ENCODE measurements around the gene PGM5. TPM values are rescaled to one million over a fixed set of nuclear protein-coding genes. Genes with fewer than 3 reads are reported as not detected.
"Not testable (repeated sequence)": the region's sequence is repeated elsewhere in the genome, so short reads cannot be mapped to it uniquely, and the experiment has no call there.

The PGM5 gene
- total and polyA plus RNA-seq, 5 donors = 126 to 485 (median 342) TPM

DNA sequence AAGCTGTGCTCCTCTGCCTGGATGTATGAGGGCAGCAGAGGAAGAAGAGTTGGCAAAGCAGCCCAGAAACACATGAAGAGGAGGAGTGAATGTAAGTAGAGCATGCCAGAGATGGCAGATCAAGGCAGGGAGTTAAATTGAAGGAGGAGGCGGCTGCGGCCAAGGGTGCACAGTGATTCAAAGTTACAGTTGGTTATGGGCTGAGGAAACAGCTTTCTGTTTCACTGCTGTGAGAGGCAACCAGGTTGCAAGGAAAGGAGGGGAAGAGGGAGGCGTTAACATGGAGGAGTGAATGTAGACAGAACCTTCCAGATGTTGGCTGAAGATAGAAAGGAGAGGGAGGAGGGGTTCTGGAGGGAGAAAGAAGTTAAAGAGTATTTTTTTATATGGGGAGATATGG is 20.5 kb upstream of the PGM5 start:
- H3K27ac ChIP-seq (ENCODE audit: low read length); DNase-seq; H3K9me3 ChIP-seq (ENCODE audit: control insufficient read depth, low read length); H3K4me3 ChIP-seq (ENCODE audit: low read length); H3K27me3 ChIP-seq (ENCODE audit: control insufficient read depth, insufficient read depth); H3K4me1 ChIP-seq (ENCODE audit: control insufficient read depth, insufficient read depth, low read length); intact Hi-C loops (cut with DNase I): not testable (repeated sequence)
- WGBS = 70% methylated on average over 2 of the region's 3 CpGs
- peak; percentile 47 to 59 for ATAC-seq

DNA sequence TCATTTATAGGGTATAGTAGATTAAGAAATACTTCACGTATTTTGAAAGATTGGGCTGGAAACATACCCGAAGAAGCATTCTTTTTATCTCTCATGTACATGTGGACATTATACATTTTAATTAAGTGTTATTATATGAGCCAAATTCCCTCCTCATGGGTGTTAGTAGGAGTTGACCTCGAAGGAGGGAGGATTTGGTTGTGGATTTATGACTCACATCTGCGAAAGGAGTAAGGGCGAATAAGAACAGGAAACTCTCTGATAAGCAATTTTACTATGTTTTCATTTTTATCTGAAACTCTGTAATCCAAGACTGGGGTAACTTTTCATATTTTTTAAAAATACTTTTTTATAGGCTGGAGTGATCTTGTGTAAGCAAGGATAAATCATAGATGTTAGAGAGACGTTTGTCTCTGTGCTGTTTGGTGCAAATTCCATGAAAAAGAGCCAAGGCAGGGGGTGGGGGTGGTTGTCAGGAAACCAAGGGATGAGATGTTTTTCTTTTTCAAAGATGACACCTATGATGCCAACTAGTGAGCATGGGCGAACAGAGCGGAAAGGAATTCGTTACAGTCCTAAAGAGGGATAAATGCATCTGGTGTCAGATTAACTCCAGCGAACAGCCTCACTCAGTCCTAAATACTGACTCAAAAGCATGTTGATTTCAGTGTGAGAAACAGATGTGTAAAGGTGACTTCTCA is 19.6 kb upstream of the PGM5 start:
- DNase-seq; H3K27ac ChIP-seq (ENCODE audit: low read length); H3K27me3 ChIP-seq (ENCODE audit: control insufficient read depth, insufficient read depth); H3K9me3 ChIP-seq (ENCODE audit: control insufficient read depth, low read length); H3K4me3 ChIP-seq (ENCODE audit: low read length); H3K4me1 ChIP-seq (ENCODE audit: control insufficient read depth, insufficient read depth, low read length); intact Hi-C loops (cut with DNase I): not testable (repeated sequence)
- WGBS = 42% methylated on average over 4 of the region's 10 CpGs
- peak; percentile 74 to 75 for ATAC-seq

DNA sequence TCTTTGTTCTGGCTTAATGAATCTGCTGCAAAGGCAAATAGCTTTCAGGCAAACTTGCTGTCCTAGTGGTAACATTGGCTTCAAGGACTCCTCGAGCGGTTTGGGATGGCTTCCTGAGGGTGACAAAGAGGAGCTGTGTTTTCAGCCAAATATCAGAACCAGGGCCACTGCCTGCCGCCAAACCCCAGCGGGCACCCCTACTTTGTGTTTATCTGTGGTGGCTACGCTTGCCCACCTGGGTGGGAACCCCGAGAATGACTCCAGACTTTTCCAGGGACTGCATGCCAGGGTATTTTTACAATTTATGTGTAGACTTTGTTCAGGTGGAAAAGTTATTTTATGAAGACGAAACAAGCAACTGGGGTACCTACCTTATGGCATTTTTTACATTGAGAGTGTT is 18.4 kb upstream of the PGM5 start:
- H3K9me3 ChIP-seq (ENCODE audit: control insufficient read depth, low read length); H3K4me3 ChIP-seq (ENCODE audit: low read length); intact Hi-C loops (cut with DNase I); H3K4me1 ChIP-seq (ENCODE audit: control insufficient read depth, insufficient read depth, low read length); ATAC-seq; DNase-seq; H3K27me3 ChIP-seq (ENCODE audit: control insufficient read depth, insufficient read depth); H3K27ac ChIP-seq (ENCODE audit: low read length): not testable (repeated sequence)
- 89% methylated on average over 7 of the region's 7 CpGs for WGBS

DNA sequence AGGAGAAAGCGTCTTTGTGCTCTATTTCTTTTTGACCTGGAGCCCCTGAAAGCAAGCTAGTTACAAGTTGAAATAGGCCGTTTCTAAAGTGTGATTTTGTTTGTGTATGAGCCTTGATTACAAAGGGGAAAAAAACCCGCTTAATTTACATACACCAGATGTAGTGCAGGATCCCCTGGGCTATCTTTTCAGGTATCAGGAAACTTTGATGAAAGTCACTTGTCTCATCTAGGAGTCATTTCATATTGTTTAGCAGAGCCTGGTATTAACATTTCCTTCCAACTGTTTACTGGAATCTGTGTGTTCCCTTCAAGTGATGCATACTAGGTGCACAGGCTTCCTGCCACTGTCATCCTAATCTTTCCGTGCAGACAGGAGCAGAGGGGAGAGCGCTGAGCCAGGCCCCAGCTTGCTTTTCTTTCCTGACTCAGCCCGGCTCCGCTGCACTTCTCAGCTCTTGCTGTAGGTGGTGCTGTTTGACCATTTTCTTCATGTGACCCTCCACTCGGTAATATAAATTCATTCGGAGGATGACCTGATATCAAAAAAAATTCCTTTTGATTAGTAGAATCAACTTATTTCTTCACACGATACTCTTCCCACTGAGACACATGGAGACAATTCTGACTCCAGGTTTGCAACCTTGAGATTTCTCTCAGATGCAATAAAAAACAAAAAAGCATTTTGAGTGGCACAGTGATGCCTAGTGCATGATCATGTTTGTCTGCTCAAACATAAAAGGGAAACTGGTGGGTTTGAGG is 14.0 kb upstream of the PGM5 start:
- intact Hi-C loops (cut with DNase I); H3K27me3 ChIP-seq (ENCODE audit: control insufficient read depth, insufficient read depth); H3K4me3 ChIP-seq (ENCODE audit: low read length); H3K27ac ChIP-seq (ENCODE audit: low read length); H3K9me3 ChIP-seq (ENCODE audit: control insufficient read depth, low read length); DNase-seq; H3K4me1 ChIP-seq (ENCODE audit: control insufficient read depth, insufficient read depth, low read length): not testable (repeated sequence)
- ATAC-seq = peak; percentile 84 to 89
- WGBS = 8% methylated on average over 4 of the region's 10 CpGs

DNA sequence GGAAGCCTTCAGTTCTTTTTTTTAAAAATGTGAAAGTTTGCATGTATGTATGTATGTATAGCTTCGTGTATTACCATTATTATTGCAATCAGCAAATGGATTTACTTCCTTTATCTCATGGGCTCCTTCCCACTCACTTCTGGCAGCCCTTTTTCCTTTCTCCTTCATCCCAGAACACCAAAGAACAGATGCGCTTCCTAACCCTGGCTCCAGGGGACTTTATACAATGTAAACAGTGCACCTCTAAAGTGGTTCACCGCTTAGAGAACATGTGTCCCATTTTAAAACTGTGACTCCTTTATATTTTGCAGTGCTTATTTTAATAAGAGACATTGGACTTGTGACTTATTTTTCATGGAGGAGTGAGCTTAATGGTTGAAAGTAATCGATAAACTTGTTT is 13.2 kb upstream of the PGM5 start:
- H3K27me3 ChIP-seq (ENCODE audit: control insufficient read depth, insufficient read depth); H3K4me1 ChIP-seq (ENCODE audit: control insufficient read depth, insufficient read depth, low read length); H3K4me3 ChIP-seq (ENCODE audit: low read length); DNase-seq; intact Hi-C loops (cut with DNase I); H3K27ac ChIP-seq (ENCODE audit: low read length); H3K9me3 ChIP-seq (ENCODE audit: control insufficient read depth, low read length): not testable (repeated sequence)
- peak in 1 of 2 donors; percentile 8 for ATAC-seq
- 66% methylated on average over 3 of the region's 4 CpGs for WGBS

DNA sequence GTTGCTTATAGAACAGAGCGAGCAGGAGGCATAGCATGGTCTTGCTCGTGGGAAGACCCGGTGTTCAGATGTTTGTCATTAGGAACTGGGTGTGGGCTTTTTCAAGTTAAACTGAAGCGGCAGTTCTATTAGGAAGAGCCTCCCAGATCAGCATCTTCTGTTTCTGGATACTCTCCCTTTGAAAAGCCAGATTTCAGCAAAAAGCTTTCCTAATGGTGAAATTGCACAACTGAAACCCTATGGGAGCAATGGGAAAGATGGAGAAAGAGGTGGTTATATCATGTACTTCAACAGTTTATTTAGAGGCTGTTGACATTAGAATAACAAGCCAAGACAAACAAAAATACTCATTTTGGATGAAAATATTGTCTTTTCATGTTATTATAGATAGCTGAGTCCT is 12.4 kb upstream of the PGM5 start:
- peak; percentile 30 to 67 for ATAC-seq
- intact Hi-C loops (cut with DNase I); H3K4me1 ChIP-seq (ENCODE audit: control insufficient read depth, insufficient read depth, low read length); DNase-seq; H3K9me3 ChIP-seq (ENCODE audit: control insufficient read depth, low read length); H3K4me3 ChIP-seq (ENCODE audit: low read length); H3K27me3 ChIP-seq (ENCODE audit: control insufficient read depth, insufficient read depth); H3K27ac ChIP-seq (ENCODE audit: low read length): not testable (repeated sequence)
- WGBS = 47% methylated on average over 3 of the region's 4 CpGs

DNA sequence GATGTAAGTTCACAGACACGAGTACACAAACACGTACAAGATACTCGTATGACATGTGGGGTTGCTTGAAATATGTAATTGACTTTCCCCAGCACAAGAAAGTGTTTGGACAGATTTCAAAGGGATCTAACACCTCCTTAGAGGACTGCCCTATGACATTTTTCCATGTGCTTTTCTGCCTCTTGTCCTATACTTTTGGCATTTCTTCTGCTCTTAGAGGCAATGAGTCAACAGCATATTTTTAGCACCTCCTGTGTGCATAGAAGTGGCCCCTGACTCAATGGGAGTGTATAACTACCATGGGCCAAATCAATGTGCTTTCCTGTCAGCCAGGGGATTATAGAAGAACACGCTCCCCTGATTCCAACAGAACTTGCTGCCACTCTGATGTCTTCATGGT is 4.7 kb upstream of the PGM5 start:
- DNase-seq; H3K4me1 ChIP-seq (ENCODE audit: control insufficient read depth, insufficient read depth, low read length); H3K27me3 ChIP-seq (ENCODE audit: control insufficient read depth, insufficient read depth); H3K4me3 ChIP-seq (ENCODE audit: low read length); H3K9me3 ChIP-seq (ENCODE audit: control insufficient read depth, low read length); H3K27ac ChIP-seq (ENCODE audit: low read length); intact Hi-C loops (cut with DNase I): not testable (repeated sequence)
- peak in 1 of 2 donors; percentile 9 for ATAC-seq
- WGBS = 61% methylated on average over 4 of the region's 4 CpGs

DNA sequence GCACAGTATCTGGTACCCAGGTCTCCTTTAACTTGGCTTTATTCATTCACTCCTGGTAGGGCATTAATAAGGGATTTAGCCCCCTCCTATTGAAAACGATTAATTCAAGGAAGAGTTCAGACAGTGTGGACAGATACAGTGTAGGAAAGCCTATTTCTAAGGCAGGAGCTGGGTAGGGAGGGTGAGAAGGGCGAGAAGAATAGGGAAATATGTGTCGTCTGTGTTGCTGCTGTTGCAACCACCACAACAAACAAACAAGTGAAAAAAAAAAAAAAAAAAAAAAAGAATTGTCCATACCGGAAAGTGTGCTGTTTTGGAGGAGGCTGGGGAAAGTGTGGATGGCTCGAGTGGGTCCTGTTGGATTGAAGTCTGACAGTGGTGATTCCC is 425 bp upstream of the PGM5 start:
- ATAC-seq = peak; percentile 29 to 39
- intact Hi-C loops (cut with DNase I); H3K9me3 ChIP-seq (ENCODE audit: control insufficient read depth, low read length); H3K4me3 ChIP-seq (ENCODE audit: low read length); DNase-seq; H3K27me3 ChIP-seq (ENCODE audit: control insufficient read depth, insufficient read depth); H3K4me1 ChIP-seq (ENCODE audit: control insufficient read depth, insufficient read depth, low read length): not testable (repeated sequence)
- H3K27ac ChIP-seq (ENCODE audit: low read length) = peak overlapping the region; percentile 65
- WGBS = 4% methylated on average over 5 of the region's 5 CpGs

DNA sequence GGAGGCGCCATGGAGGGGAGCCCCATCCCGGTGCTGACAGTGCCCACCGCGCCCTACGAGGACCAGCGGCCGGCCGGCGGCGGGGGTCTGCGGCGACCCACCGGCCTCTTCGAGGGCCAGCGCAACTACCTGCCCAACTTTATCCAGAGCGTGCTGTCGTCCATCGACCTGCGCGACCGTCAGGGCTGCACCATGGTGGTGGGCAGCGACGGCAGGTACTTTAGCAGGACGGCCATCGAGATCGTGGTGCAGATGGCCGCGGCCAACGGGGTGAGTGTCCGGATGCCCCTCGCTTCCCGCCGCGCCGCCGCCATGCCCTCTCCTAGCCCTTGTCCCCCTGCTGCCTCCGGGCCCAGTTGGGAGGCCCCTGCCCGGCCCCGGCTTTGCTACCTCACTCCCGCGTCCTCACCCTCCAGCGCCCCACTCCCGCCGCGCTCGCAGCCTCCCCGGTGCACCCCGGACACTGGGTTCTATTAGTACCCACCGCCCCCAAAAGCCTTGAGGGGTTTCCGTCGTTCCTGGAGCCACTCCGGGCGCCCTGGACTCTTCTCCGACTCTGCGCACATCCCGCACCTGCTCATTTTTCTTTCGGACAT is 806 bp downstream of the PGM5 start:
- H3K9me3 ChIP-seq (ENCODE audit: control insufficient read depth, low read length); intact Hi-C loops (cut with DNase I); H3K27me3 ChIP-seq (ENCODE audit: control insufficient read depth, insufficient read depth); H3K4me1 ChIP-seq (ENCODE audit: control insufficient read depth, insufficient read depth, low read length): not testable (repeated sequence)
- H3K27ac ChIP-seq (ENCODE audit: low read length) = peak overlapping the region; percentile 75
- ATAC-seq = peak; percentile 40 to 45
- H3K4me3 ChIP-seq (ENCODE audit: low read length) = peak overlapping the region; percentile 54
- WGBS = 2% methylated on average over 50 of the region's 57 CpGs
- DNase-seq = peak; percentile 32 to 69 (median 61)

DNA sequence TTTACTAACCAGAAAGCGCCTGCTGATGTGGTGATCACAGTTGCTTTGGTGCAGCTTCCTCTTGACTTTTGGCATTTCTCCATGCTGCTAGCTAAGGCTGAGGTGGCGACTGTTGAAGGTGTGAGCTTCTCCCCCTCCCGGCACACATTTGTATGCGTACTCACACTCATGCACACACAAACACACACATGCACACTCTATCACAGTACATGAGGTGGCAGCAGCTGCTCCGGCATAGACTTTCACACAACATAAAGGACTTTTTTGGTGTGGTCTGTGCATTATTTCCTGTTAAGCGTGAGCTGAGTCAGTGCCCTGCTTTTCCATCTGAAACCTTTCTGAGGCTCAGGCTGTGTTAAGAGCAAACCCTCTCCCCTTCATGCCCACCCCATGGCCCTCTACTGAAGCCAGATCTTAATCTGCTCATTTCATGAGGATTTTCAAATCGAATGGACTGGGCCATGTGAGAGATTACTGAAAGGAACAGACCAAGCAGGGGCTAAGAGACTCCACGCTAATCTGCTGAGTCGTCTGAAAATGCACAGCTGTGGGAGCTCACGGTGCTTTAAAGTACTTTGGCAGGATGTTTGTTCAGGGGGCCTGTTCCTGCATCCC is 10.6 kb downstream of the PGM5 start:
- H3K4me3 ChIP-seq (ENCODE audit: low read length); DNase-seq; intact Hi-C loops (cut with DNase I); H3K27me3 ChIP-seq (ENCODE audit: control insufficient read depth, insufficient read depth); H3K9me3 ChIP-seq (ENCODE audit: control insufficient read depth, low read length); H3K27ac ChIP-seq (ENCODE audit: low read length); H3K4me1 ChIP-seq (ENCODE audit: control insufficient read depth, insufficient read depth, low read length): not testable (repeated sequence)
- WGBS = 23% methylated on average over 8 of the region's 10 CpGs
- peak; percentile 73 to 82 for ATAC-seq

DNA sequence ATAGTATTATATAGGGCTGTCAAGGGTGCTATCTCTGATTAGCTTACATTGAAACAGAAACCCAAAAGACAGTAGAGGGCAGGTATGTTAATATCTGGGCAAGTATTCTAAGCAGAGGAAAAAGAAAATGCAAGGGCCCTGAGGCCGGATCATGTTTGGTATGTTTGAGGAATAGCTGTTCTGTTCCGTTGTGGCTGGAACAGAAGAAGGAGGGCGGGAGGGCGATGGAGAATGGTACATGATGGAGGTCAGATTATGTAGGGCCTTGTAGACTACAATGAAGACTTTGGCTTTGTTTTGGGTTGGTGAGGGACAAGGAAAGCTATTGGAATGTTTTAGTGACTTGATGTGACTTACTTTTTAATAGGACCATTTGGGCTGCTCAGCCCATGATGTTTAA is 19.4 kb downstream of the PGM5 start:
- H3K27me3 ChIP-seq (ENCODE audit: control insufficient read depth, insufficient read depth); H3K4me3 ChIP-seq (ENCODE audit: low read length); H3K27ac ChIP-seq (ENCODE audit: low read length); intact Hi-C loops (cut with DNase I); ATAC-seq; H3K9me3 ChIP-seq (ENCODE audit: control insufficient read depth, low read length); H3K4me1 ChIP-seq (ENCODE audit: control insufficient read depth, insufficient read depth, low read length): not testable (repeated sequence)
- peak in 1 of 3 donors; percentile 43 for DNase-seq
- WGBS = 95% methylated on average over 4 of the region's 4 CpGs

Data from right cardiac atrium (tissue), 5 donors.